Endothelial cell of umbilical vein (primary cell): ENCODE results near the gene SPACA7.

ENCODE experiments used
- CTCF ChIP-seq, 2 donors: IDR thresholded peaks; 1 replicate in 1 of 2; 2 replicates in 1 of 2; pipeline ENCODE4 v1.5.1; 2011; ENCODE audit warnings: low read length in 2 of 2, mild to moderate bottlenecking in 2 of 2, moderate library complexity in 2 of 2, control low read depth in 1 of 2, inconsistent platforms in 1 of 2, low read depth in 1 of 2; ENCODE audit not compliant: insufficient read depth in 1 of 2; ENCODE audit errors: extremely low read depth in 1 of 2
- EZH2 ChIP-seq: IDR thresholded peaks from 2 replicates; pipeline ENCODE4 v1.6.1; 2012; ENCODE audit warnings: borderline replicate concordance, low read depth, mild to moderate bottlenecking, moderate library complexity, low read length, inconsistent platforms; ENCODE audit not compliant: severe bottlenecking
- FOS ChIP-seq: IDR thresholded peaks from 2 replicates; pipeline ENCODE4 v1.6.1; 2011; ENCODE audit warnings: mild to moderate bottlenecking, low read length, moderate library complexity, borderline replicate concordance; ENCODE audit not compliant: insufficient read depth
- GATA2 ChIP-seq: IDR thresholded peaks from 2 replicates; pipeline ENCODE4 v1.7.0; 2011; ENCODE audit warnings: low read depth, mild to moderate bottlenecking, moderate library complexity, mixed read lengths, low read length; ENCODE audit not compliant: insufficient read length, insufficient read depth
- JUN ChIP-seq: IDR thresholded peaks from 2 replicates; pipeline ENCODE4 v1.6.1; 2011; ENCODE audit warnings: borderline replicate concordance, low read depth; ENCODE audit not compliant: insufficient read length, insufficient read depth
- MAX ChIP-seq: IDR thresholded peaks from 2 replicates; pipeline ENCODE4 v1.6.1; 2011; ENCODE audit not compliant: insufficient read depth, insufficient read length
- MYC ChIP-seq: IDR thresholded peaks from one replicate; pipeline ENCODE4 v1.6.1; 2011; ENCODE audit warnings: mild to moderate bottlenecking, low read depth, low read length
- POLR2A ChIP-seq: IDR thresholded peaks from 2 replicates; pipeline ENCODE4 v1.6.1; 2012; ENCODE audit warnings: low read depth, mild to moderate bottlenecking, control low read depth, low read length
- POLR2AphosphoS5 ChIP-seq: IDR thresholded peaks from 2 replicates; pipeline ENCODE4 v1.6.1; 2012; ENCODE audit warnings: low read depth, mild to moderate bottlenecking, control low read depth, low read length, moderate library complexity; ENCODE audit not compliant: insufficient read depth

- TF ChIP-seq POLR2A (no peak), POLR2AphosphoS5 (no peak), EZH2 (no peak), JUN (no peak), CTCF (IDR thresholded peaks at IDR 0.05; ENCODE audit: extremely low read depth in 1 of 2, insufficient read depth in 1 of 2, low read depth in 1 of 2, low read length in 2 of 2) (no peak), MAX (no peak), FOS (no peak), MYC (no peak), GATA2 (no peak)
These were observed 14.1 kb upstream of the SPACA7 start for GRCh38 chr13:112362021-112362420.
